Calu3 (cell line): ENCODE measurements around the gene PYURF. TPM values are rescaled to one million over a fixed set of nuclear protein-coding genes. Genes with fewer than 3 reads are reported as not detected.

Experiments used
- BruUV-seq: library from RNA; stranded (reverse); fragments of 400-500 nt; replicated peaks from 2 replicates; lab custom pipeline; 2021; lab: Mats Ljungman, UMichigan
- CTCF ChIA-PET: fragments of 300-600 bp; sonication (Branson Sonifier 250); formaldehyde crosslinking; loops from one replicate; lab custom pipeline; 2022; ENCODE audit warnings: antibody characterized with exemption; lab: Charles Lee
- DNase-seq: peaks from one replicate; pipeline ENCODE4 v3.0.0; 2022
- H3K27ac Mint-ChIP-seq: one replicate; pipeline ENCODE4 v1.8.0; 2022; ENCODE audit warnings: mixed read lengths; ENCODE audit not compliant: unreplicated experiment
- H3K27me3 Mint-ChIP-seq: one replicate; pipeline ENCODE4 v1.8.0; 2022; ENCODE audit warnings: mixed read lengths; ENCODE audit not compliant: unreplicated experiment
- H3K36me3 Mint-ChIP-seq: one replicate; pipeline ENCODE4 v1.8.0; 2022; ENCODE audit warnings: mild to moderate bottlenecking, moderate library complexity, mixed read lengths; ENCODE audit not compliant: insufficient read depth, unreplicated experiment
- H3K4me1 Mint-ChIP-seq: one replicate; pipeline ENCODE4 v1.8.0; 2022; ENCODE audit warnings: mild to moderate bottlenecking, low read depth, mixed read lengths; ENCODE audit not compliant: unreplicated experiment
- H3K4me3 Mint-ChIP-seq: one replicate; pipeline ENCODE4 v1.8.0; 2022; ENCODE audit warnings: mild to moderate bottlenecking, low read depth, moderate library complexity, mixed read lengths; ENCODE audit not compliant: unreplicated experiment
- H3K9me3 Mint-ChIP-seq: one replicate; pipeline ENCODE4 v1.8.0; 2022; ENCODE audit warnings: low read depth, mixed read lengths; ENCODE audit not compliant: unreplicated experiment
- intact Hi-C: fragments of 100-400 bp; cut with micrococcal nuclease; formaldehyde crosslinking; loops from one replicate; pipeline ENCODE4 v1.10.0; 2022; ENCODE audit not compliant: unreplicated experiment
- total RNA-seq: library from RNA; stranded (reverse); gene quantifications from 2 replicates; pipeline ENCODE4 v1.2.3, GENCODE V29; 2022
- TF ChIP-seq, protein P1 (sequence below): fragments of 200-600 bp; IDR thresholded peaks from one replicate; pipeline ENCODE4 v1.8.0; 2022; ENCODE audit warnings: antibody characterized with exemption; ENCODE audit not compliant: unreplicated experiment

Gene PYURF
- total RNA-seq, 1 experiment from 2014 or later = 37.9 TPM

DNA sequence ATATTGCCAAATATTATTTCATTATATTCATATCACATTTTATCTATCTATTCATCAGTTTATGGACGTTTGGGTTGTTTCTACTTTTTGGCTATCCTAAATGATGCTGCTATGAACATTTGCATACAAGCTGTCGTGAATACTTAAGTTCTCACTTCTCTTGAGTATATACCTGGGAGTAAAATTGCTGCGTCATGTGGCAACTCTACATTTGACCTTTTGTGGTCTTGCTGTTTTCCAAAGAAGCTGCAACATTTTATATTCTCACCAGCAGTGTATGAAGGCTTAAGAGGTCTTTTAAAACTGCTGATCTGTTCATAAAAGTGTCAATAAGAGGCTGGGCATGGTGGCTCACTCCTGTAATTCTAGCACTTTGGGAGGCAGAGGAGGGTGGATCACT, 5.8 kb downstream of the PYURF start:
- intact Hi-C loops = no loop called here
- H3K27ac Mint-ChIP-seq = no peak overlapping the region
- H3K36me3 Mint-ChIP-seq = peaks cover 7% of the 10 kb centered on the region
- TF ChIP-seq, protein P1, sequence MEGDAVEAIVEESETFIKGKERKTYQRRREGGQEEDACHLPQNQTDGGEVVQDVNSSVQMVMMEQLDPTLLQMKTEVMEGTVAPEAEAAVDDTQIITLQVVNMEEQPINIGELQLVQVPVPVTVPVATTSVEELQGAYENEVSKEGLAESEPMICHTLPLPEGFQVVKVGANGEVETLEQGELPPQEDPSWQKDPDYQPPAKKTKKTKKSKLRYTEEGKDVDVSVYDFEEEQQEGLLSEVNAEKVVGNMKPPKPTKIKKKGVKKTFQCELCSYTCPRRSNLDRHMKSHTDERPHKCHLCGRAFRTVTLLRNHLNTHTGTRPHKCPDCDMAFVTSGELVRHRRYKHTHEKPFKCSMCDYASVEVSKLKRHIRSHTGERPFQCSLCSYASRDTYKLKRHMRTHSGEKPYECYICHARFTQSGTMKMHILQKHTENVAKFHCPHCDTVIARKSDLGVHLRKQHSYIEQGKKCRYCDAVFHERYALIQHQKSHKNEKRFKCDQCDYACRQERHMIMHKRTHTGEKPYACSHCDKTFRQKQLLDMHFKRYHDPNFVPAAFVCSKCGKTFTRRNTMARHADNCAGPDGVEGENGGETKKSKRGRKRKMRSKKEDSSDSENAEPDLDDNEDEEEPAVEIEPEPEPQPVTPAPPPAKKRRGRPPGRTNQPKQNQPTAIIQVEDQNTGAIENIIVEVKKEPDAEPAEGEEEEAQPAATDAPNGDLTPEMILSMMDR = no peak
- no peaks in the 10 kb centered on the region for H3K27me3 Mint-ChIP-seq
- H3K4me1 Mint-ChIP-seq = peaks cover 9% of the 10 kb centered on the region
- DNase-seq = no peak
- no peaks in the 10 kb centered on the region for H3K9me3 Mint-ChIP-seq
- no peak overlapping the region for H3K4me3 Mint-ChIP-seq
- no TSS peak for BruUV-seq
- CTCF ChIA-PET = interaction anchor here (0.6 kb wide), 1 partner anchor 14 kb away, joined by 3 read pairs; no protein-coding TSS in a partner anchor

GRCh38 chr4:88516746-88517145, 6.8 kb downstream of the PYURF start:
- H3K27me3 Mint-ChIP-seq = no peaks in the 10 kb centered on the region
- H3K27ac Mint-ChIP-seq = no peak overlapping the region
- H3K9me3 Mint-ChIP-seq = no peaks in the 10 kb centered on the region
- CTCF ChIA-PET = interaction anchor here (1.3 kb wide), 1 partner anchor 298 kb away, joined by 4 read pairs; no protein-coding TSS in a partner anchor
- TF ChIP-seq, protein P1 = no peak
- H3K36me3 Mint-ChIP-seq = no peaks in the 10 kb centered on the region
- BruUV-seq = no TSS peak
- no peak for DNase-seq
- no peak overlapping the region for H3K4me3 Mint-ChIP-seq
- intact Hi-C loops = no loop called here
- peaks cover 1% of the 10 kb centered on the region for H3K4me1 Mint-ChIP-seq

DNA sequence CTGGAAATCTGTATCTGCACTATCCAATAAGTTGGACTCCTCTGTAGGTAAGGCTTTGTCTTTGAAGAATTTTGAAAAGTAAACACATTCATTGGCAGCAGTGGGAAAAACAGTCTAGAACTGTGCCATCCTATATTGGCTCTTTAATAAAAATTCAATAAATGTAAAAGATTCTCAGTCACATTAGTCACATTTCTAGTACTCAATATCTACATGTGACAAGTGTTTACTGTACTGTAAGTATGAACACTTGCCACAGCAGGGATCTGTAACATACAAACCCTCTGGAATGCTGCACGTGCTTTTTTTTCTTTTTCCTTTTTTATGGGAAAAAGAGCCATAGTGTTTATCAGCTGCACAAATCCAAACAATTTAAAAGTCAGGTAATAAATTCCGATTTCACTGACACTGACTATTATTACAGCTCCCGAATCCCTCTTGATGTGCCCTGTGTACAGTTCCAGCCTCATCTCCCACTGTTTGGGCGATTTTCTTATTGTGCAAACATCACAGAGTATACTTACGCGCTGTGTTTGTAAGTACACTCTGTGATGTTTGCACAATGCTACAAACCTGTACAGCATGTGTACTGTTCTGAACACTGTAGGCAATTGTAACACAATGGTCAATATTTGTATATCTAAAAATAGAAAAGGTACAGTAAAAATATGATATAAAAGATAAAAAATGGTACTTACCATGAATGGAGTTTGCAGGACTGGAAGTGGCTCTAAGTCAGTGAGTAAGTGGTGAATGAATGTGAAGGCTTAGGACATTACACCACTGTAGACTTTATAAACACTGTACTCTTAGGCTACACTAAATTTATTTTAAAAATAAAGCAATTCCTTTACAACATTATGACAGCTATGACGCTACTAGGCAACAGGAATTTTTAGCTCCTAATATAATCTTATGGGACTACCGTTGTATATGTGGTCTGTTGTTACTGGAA, 8.7 kb downstream of the PYURF start:
- CTCF ChIA-PET = interaction anchor here (0.5 to 2.1 kb wide), 4 partner anchors 145 to 306 kb away, joined by 4 to 35 read pairs (median 6); no protein-coding TSS in a partner anchor
- BruUV-seq = no TSS peak
- no peaks in the 10 kb centered on the region for H3K36me3 Mint-ChIP-seq
- no peak overlapping the region for H3K4me3 Mint-ChIP-seq
- H3K27me3 Mint-ChIP-seq = no peaks in the 10 kb centered on the region
- intact Hi-C loops = loop anchor here (1.0 to 2.0 kb wide), 2 partner anchors 142 to 296 kb away; no protein-coding TSS in a partner anchor
- TF ChIP-seq, protein P1 = no peak
- H3K9me3 Mint-ChIP-seq = no peaks in the 10 kb centered on the region
- H3K4me1 Mint-ChIP-seq = no peaks in the 10 kb centered on the region
- H3K27ac Mint-ChIP-seq = no peak overlapping the region
- no peak for DNase-seq

DNA sequence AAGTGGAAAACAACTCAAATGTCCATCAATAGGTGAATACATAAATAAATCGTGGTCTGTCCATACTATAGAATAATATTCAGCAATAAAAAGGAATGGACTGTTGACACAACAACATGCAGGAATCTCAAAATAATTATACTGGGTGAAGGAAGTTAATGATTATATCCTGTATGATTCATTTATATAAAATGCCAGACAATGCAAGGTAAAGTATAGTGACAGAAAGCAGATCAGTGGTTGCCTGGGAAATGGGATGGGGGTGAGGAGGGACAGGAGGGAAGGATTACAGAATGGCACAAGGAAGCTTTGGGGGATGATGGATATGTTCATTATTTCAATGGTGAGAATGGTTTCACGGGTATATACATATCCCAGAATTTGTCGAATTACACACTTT, 12.3 kb downstream of the PYURF start:
- BruUV-seq = no TSS peak
- H3K9me3 Mint-ChIP-seq = no peaks in the 10 kb centered on the region
- peak; percentile 4 for DNase-seq
- H3K27me3 Mint-ChIP-seq = no peaks in the 10 kb centered on the region
- CTCF ChIA-PET = no interaction called here
- H3K4me3 Mint-ChIP-seq = no peak overlapping the region
- H3K36me3 Mint-ChIP-seq = no peaks in the 10 kb centered on the region
- intact Hi-C loops = no loop called here
- TF ChIP-seq, protein P1 = no peak
- no peaks in the 10 kb centered on the region for H3K4me1 Mint-ChIP-seq
- H3K27ac Mint-ChIP-seq = no peak overlapping the region
